Sigmoid colon (tissue), 7 donors: ENCODE measurements around the gene OR6C74. TPM values are rescaled to one million over a fixed set of nuclear protein-coding genes. Genes with fewer than 3 reads are reported as not detected.

ENCODE experiments used
- DNase-seq: peaks from one replicate; pipeline ENCODE4 v3.0.0-alpha.2; 2019
- H3K27ac ChIP-seq, 4 donors: fragments of 200-600 bp; sonication (generic); one replicate each; pipeline ENCODE4 v1.5.1; 2016 to 2019; ENCODE audit warnings: mild to moderate bottlenecking in 1 of 4
- H3K27me3 ChIP-seq, 3 donors: fragments of 200-600 bp; sonication (generic); one replicate each; pipeline ENCODE4 v1.5.1; 2019; ENCODE audit warnings: mild to moderate bottlenecking in 1 of 3
- H3K36me3 ChIP-seq, 4 donors: fragments of 200-600 bp; sonication (generic); one replicate each; pipeline ENCODE4 v1.5.1; 2016 to 2019
- H3K4me1 ChIP-seq, 4 donors: fragments of 200-600 bp; sonication (generic); one replicate each; pipeline ENCODE4 v1.5.1; 2017 to 2019
- H3K4me3 ChIP-seq, 4 donors: fragments of 200-600 bp; sonication (generic); one replicate each; pipeline ENCODE4 v1.5.1; 2017 to 2019; ENCODE audit warnings: mild to moderate bottlenecking in 2 of 4, moderate library complexity in 1 of 4
- H3K9me3 ChIP-seq, 4 donors: fragments of 200-600 bp in 3 of 4; sonication (generic) in 3 of 4; one replicate each; pipeline versions ENCODE4 v1.5.1 to v1.6.1; 2013 to 2019
- EP300 ChIP-seq, 4 donors: sonication (generic); formaldehyde crosslinking; IDR thresholded peaks; one replicate each; pipeline ENCODE4 v1.6.1; 2017; ENCODE audit warnings: antibody characterized with exemption in 4 of 4
- POLR2A ChIP-seq, 2 donors: fragments of 450-650 bp; IDR thresholded peaks; one replicate each; pipeline ENCODE4 v1.6.1; 2016; ENCODE audit warnings: antibody characterized with exemption in 2 of 2, mild to moderate bottlenecking in 2 of 2, moderate library complexity in 2 of 2
- POLR2AphosphoS5 ChIP-seq, 4 donors: sonication (generic); formaldehyde crosslinking; IDR thresholded peaks; one replicate each; pipeline ENCODE4 v1.6.1; 2017; ENCODE audit warnings: antibody characterized with exemption in 4 of 4
- WGBS, 2 donors: extraction: QIAGEN DNeasy Blood & Tissue Kit; methylation state at CpG; one replicate each; pipeline ENCODE4 v1.1.7; 2013; 5-methylcytosine and 5-hydroxymethylcytosine counted together
- intact Hi-C: fragments of 100-400 bp; cut with DNase I; formaldehyde crosslinking; loops from one replicate; pipeline ENCODE4 v1.15.1; 2023
- polyA plus RNA-seq, 3 donors: library from polyadenylated mRNA; stranded (reverse); fragments of 200-250 nt; gene quantifications; one replicate each; pipeline ENCODE4 v1.2.3, GENCODE V29; 2013
- total RNA-seq, 4 donors: library from RNA; depleted of rRNA; stranded (reverse); fragments of >200 nt; gene quantifications; one replicate each; pipeline ENCODE4 v1.1.0, GENCODE V29; 2016
- TF ChIP-seq, protein P1 (sequence below), 4 experiments: fragments of 450-650 bp in 3 of 4; fragments of 200-600 bp in 1 of 4; IDR thresholded peaks; one replicate each; pipeline ENCODE4 v1.5.1; 2016 to 2019; ENCODE audit warnings: antibody characterized with exemption in 4 of 4, mild to moderate bottlenecking in 3 of 4, moderate library complexity in 2 of 4
- donor health status: healthy with polysubstance abuse.
- donor health status: Bipolar disorder and iron deficiency.
- donor health status: healthy.

Gene OR6C74
- total and polyA plus RNA-seq, 7 donors = not detected

DNA sequence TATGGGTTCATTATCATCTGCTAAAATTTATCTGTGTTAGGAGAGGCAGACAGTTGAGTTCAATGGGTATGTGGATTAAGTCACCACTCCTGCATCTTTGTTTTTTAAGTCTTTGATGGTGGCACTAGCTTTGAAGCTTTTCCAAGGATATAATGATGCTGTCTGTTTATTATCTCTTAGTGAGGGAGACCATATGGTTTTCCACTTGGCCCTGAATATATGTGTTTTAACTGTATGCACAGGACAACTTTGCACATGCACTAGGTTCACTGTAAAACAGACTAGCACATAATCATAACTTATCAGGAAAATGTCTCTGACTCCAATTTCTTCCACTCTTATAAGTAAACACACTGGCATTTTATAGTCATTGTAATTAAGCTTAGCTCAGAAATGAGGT, 8.9 kb downstream of the OR6C74 start:
- Histone ChIP-seq H3K4me1 (no peaks in the 10 kb centered on the region), H3K27ac (no peak overlapping the region), H3K27me3 (no peaks in the 10 kb centered on the region), H3K9me3 (no peaks in the 10 kb centered on the region), H3K36me3 (no peaks in the 10 kb centered on the region), H3K4me3 (no peak overlapping the region)
- intact Hi-C loops = no loop called here
- TF ChIP-seq EP300 (IDR thresholded peaks at IDR 0.05) = no peak
- TF ChIP-seq POLR2AphosphoS5 (IDR thresholded peaks at IDR 0.05) = no peak
- TF ChIP-seq, protein P1, sequence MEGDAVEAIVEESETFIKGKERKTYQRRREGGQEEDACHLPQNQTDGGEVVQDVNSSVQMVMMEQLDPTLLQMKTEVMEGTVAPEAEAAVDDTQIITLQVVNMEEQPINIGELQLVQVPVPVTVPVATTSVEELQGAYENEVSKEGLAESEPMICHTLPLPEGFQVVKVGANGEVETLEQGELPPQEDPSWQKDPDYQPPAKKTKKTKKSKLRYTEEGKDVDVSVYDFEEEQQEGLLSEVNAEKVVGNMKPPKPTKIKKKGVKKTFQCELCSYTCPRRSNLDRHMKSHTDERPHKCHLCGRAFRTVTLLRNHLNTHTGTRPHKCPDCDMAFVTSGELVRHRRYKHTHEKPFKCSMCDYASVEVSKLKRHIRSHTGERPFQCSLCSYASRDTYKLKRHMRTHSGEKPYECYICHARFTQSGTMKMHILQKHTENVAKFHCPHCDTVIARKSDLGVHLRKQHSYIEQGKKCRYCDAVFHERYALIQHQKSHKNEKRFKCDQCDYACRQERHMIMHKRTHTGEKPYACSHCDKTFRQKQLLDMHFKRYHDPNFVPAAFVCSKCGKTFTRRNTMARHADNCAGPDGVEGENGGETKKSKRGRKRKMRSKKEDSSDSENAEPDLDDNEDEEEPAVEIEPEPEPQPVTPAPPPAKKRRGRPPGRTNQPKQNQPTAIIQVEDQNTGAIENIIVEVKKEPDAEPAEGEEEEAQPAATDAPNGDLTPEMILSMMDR (IDR thresholded peaks at IDR 0.05) = no peak
- no peak for TF ChIP-seq POLR2A (IDR thresholded peaks at IDR 0.05)
- DNase-seq = no peak

DNA sequence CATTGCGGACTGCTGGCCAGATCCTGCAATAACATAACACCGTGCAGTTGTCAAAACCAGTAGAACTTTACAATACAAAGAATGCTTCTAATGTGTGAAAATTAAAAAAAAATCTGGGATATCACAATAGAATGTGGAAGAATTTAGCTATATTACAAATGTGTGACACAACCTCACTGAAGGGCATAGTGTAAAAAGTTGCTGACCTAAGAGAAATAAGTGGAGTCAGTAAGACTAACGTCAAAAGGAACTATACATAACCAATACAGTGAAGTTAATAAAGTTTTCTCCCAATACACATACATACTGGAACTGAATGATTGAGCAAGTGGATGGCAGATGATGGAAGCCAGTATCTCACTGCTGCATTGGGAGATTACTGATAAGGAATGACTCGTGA, 12.4 kb downstream of the OR6C74 start:
- intact Hi-C loops = no loop called here
- H3K27ac ChIP-seq = no peak overlapping the region
- no peaks in the 10 kb centered on the region for H3K27me3 ChIP-seq
- no peak overlapping the region for H3K4me3 ChIP-seq
- whole genome bisulfite sequencing, 2 donors = 87 to 92% methylated on average over 4 of the region's 4 CpGs
- no peaks in the 10 kb centered on the region for H3K4me1 ChIP-seq
- TF ChIP-seq, protein P1 (IDR thresholded peaks at IDR 0.05) = no peak
- TF ChIP-seq EP300 (IDR thresholded peaks at IDR 0.05) (no peak), POLR2A (IDR thresholded peaks at IDR 0.05) (no peak), POLR2AphosphoS5 (IDR thresholded peaks at IDR 0.05) (no peak)
- DNase-seq = no peak
- H3K9me3 ChIP-seq = no peaks in the 10 kb centered on the region
- no peaks in the 10 kb centered on the region for H3K36me3 ChIP-seq

DNA sequence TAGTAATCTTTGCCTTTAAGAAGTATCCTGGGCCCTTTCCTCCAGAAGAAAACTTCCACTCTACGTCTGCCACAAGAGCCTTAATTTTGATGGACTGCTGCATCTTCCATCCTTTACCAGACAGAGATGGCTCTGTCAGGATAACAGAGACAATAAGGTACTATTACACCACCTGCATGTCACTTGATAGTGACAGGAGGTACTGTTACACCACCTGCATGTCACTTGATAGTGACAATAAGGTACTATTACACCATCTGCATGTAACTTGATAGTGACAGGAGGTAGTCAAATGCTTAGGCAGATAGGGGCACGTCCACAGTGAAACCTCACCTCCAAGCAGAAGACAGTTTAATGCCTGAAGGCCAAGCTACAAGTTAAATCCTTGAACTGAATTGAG, 13.9 kb downstream of the OR6C74 start:
- Histone ChIP-seq H3K4me1 (no peaks in the 10 kb centered on the region), H3K9me3 (no peaks in the 10 kb centered on the region), H3K27ac (no peak overlapping the region), H3K36me3 (no peaks in the 10 kb centered on the region), H3K4me3 (no peak overlapping the region), H3K27me3 (no peaks in the 10 kb centered on the region)
- WGBS, 2 donors = 55 to 65% methylated on average over 2 of the region's 2 CpGs
- intact Hi-C loops = no loop called here
- TF ChIP-seq EP300 (IDR thresholded peaks at IDR 0.05) (no peak), POLR2A (IDR thresholded peaks at IDR 0.05) (no peak), POLR2AphosphoS5 (IDR thresholded peaks at IDR 0.05) (no peak)
- TF ChIP-seq, protein P1 (IDR thresholded peaks at IDR 0.05) = no peak
- no peak for DNase-seq

DNA sequence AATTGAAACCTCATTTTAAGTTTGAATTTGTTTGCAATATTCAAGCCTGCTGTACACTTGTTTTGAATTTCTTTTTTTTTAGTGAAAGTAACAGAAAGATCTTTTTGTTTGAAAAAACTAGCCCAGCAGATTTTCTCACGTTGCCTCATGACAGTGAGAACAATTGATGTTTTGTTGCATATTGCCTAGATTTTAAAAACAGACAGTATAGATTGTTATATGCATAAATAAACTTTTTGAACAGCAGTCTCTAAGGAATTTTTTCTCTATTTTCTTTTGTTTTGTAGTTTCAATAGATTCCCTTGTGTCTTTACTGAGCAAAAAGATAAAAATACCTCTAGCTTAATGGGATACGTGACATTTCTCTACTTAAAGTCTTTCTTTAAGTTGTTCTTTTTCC, 36.6 kb downstream of the OR6C74 start:
- Histone ChIP-seq H3K4me3 (no peak overlapping the region), H3K27ac (no peak overlapping the region), H3K9me3 (no peaks in the 10 kb centered on the region), H3K4me1 (no peaks in the 10 kb centered on the region), H3K27me3 (no peaks in the 10 kb centered on the region), H3K36me3 (no peaks in the 10 kb centered on the region)
- WGBS, 2 donors = 41 to 66% methylated on average over 2 of the region's 2 CpGs
- TF ChIP-seq EP300 (IDR thresholded peaks at IDR 0.05) (no peak), POLR2AphosphoS5 (IDR thresholded peaks at IDR 0.05) (no peak), POLR2A (IDR thresholded peaks at IDR 0.05) (no peak)
- TF ChIP-seq, protein P1 (IDR thresholded peaks at IDR 0.05) = no peak
- intact Hi-C loops = no loop called here
- DNase-seq = no peak

DNA sequence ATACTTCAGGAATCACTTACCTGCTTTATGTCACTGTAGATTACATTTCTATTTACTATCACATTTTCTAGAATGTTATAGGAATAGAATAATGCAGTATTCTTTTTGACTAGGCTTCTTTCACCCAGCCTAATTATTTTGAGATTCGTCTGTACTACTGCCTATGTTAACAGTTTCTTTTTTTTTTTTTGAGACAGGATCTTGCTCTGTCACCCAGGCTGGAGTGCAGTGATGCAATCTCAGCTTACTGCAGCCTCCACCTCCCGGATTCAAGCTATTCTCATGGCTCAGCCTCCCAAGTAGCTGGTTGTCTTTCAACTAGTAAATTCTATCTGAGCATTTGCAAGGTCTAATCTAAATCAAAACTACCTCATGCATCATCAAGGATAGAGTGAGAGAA, 45.6 kb downstream of the OR6C74 start:
- Histone ChIP-seq H3K4me1 (no peaks in the 10 kb centered on the region), H3K27me3 (no peaks in the 10 kb centered on the region), H3K9me3 (no peaks in the 10 kb centered on the region), H3K36me3 (no peaks in the 10 kb centered on the region), H3K4me3 (no peak overlapping the region), H3K27ac (no peak overlapping the region)
- WGBS, 2 donors = 38 to 58% methylated on average over 2 of the region's 2 CpGs
- intact Hi-C loops = no loop called here
- DNase-seq = no peak
- TF ChIP-seq, protein P1 (IDR thresholded peaks at IDR 0.05) = no peak
- no peak for TF ChIP-seq POLR2A (IDR thresholded peaks at IDR 0.05)
- no peak for TF ChIP-seq EP300 (IDR thresholded peaks at IDR 0.05)
- TF ChIP-seq POLR2AphosphoS5 (IDR thresholded peaks at IDR 0.05) = no peak
